Amygdala (tissue), 56 donors: ENCODE data around the gene ARMS2.
A peak's percentile ranks its signal among the peaks of the same experiment; 100 is the strongest.

ENCODE experiments used
- DNase-seq, 56 donors: peaks; one replicate each; lab custom pipeline; 2025; lab: John Stamatoyannopoulos, UW

The ARMS2 gene

DNA sequence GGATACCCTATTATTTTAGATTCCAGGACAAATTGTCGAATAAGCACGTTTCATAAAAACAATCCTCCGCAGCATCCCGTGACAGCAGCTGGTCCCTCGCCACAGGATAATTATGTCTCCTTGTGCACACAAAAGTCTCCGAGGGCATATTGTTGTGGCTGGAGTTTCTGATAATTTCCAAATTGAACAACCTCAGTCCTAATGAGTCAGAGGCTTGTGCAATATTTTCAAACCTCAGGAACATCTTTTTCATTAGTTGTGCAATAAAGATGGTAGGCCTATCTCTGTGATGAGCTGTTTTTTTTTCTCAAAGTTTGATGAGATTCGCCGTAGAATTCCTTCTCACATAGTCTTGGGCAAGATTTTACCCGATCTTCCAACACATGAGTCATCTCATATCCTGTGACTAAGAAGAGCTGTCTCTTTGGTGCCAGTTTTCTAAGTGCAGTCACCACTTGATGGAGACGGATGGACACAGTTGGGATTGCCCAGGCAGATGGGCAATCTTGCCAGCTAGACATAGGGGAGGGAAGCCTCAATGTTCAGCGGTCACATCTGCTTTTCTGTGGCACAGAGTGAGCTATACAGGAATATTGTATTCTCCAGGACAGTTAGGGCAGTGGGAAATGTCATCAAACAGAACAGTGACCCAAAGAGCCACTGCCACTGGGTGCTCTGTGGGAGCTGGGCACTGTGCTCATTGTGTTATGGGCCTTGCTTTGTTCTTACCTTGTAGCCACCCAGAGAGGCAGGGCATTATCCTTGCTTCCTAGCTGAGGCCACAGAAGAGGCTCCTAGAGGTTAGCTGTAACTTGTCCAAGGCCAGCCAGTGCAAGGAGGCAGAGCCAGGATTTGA is 14.7 kb downstream of the ARMS2 start:
- peak in 6 of 56 donors; percentile 32 to 60 (median 40) for DNase-seq

DNA sequence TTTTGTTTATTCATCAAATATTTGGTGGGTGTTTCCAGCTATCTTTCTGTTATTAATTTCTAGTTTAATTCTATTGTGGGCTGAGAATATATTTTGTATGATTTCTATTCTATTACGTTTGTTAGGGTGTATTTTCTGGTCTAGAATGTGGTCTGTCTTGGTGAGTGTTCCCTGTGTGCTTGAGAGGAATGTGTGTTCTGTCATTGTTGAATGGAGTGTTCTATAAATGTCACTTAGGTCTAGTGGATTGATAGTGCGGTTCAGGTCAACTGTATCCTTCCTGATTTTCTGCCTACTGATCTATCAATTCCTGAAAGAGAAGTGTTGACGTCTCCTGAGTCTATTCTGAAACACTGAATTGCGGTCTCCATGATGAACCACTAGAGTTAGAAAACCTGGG is 15.4 kb downstream of the ARMS2 start:
- no peak for DNase-seq

DNA sequence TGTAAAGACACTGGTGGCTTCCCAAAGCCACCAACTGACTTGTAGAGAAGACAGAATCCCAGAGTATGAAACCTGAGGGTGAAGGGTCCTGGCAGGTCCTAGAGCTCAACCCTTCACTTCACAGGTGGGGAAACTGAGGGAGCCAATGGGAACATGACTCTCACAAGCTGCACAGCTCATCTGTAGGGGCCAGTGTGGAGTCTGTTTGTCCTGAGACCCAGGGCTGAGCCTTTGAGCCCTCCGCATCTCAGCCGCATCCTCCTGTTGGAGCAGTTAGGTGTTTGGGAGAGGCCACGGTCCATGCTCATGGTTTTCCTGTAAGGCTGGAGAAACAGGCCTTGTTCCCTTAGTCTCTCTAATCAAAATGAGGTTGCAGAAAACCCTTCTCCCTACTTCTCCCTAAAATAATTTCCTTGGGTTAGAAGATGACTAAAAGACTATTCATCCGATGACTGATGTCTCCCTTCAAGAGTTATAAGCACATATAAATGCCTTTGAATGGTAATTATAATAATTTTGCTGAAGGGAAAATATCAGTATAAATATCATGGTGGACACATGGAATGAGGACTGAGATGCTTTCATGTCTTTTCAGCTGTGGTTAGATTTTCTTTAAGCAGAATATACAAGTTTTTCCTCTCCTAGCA is 17.2 kb downstream of the ARMS2 start:
- DNase-seq, result no peak

DNA sequence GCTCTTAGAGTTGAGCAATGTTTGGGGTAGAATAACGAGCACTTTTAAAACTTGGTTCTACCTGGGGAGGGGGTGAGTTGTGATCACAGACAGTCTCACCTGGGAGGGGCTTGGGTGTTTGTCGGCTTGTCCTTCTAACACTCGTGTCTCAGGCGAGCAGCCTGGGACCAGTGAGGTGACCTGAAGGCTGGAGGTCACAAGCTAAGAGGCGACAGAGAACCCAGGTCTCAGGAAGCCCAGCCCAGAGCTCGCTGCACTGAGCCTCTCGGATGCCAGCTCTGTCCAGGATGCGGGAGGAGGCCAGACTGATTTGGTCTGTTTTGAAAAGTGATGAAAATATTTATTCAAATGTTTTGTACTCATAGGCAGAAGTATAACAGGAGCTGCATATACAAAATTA is 18.7 kb downstream of the ARMS2 start:
- DNase-seq, result no peak

DNA sequence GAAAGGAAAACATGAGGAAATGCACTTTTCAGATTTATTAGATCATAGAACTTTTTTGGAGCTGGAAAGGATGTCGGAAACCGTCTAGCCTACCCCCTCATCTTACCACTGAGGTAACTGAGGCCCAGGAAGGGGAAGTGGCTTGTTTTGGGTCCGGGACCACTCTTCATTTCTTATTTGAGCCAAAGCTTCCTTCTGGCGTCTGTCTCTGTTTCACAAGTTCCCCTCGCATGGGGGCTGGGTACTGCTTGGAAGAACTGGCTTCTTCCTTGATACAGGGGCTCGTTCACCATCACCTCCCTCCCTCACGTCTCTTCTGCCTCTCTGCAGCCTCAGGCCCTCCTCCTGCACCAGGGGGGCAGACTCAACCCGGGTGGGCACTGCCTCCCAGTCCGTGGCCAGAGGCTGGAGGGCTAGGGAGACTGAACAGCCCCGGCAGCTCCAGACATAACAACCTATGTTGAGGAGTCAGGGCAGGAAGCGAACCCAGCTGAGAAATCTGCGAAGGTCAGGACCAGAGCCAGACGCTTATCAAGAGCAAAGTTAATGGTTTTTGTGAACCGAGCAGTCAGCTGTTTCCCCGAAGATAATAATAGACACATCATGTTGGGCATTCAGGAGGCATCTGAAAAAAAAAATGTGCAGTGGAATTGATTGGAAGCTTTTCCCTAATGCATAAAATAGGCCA is 19.8 kb downstream of the ARMS2 start:
- DNase-seq, result peak in 12 of 56 donors; percentile 30 to 71 (median 44)

DNA sequence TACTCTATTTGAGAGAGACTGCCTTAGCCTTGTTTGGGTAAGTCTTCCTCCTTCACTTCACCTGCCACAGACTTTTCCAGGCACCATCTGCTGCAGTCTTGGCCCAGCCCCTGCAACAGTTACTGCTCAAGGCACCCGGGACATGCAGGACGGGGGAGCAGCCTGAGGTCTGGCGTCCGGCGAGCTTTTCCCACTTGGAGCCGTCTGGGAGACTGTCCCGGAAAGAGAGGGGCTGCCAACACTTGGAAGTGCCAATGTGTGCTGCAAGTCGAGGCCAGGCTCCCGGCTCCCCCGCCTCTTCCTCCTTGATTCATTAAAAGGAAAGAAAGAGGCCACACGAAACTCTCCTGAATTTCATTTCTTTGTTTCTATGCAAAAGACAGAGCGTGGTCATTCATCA is 20.6 kb downstream of the ARMS2 start:
- peak in 49 of 56 donors; percentile 30 to 86 (median 67) for DNase-seq

DNA sequence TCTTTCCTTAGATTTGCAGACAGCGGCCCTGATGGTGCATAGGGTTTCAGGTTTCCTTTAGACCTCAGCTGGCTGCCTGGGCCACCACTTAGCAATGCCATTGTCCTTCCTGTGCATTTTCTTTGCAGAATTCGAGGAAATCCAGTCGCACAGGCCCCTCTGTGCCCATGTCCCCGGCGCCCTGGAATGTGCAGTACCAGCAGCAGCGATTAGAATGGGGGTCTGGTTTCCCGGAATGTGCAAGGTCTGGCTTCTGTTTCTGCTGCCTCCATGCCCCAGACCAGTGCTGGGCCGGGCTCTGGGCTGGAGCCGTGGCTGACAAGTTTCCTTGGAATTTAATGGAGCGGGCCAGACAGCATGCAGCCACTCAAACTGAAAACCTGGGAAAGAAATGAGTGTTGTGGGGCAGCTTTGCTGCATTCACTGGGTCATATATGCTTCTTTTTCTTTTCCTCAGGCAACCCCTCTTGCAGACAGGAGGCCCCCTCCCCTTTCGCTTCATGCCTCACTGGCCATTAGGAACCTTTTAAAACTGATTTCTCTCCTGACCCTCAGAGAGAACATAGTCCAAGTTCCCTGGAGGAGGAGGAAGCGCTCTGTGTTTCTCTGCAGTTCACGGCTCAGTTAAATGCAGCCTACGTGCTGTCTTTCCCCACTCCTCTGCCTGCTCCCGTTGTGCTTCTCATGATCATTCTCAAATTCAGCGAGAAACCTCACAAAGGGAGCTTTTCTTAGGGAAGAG is 21.3 kb downstream of the ARMS2 start:
- DNase-seq, result peak in 5 of 56 donors; percentile 38 to 60 (median 49)

DNA sequence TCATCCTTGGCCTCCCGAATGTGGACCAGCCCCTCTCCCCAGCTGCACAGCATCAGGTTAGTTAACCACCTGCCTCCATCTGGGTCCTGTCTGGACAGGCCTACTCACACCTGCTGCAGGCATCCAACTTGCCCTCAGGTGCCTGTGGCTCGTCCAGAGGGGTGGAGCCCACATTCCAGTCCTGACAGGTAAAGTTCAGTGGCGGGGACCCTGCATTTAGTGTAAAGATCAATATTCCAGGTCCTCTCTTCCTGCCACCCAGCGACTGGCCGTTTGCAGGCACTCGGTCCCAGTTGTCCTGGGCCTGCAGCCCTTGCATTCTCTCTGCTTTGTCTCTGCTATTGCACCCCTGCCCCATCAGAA is 21.9 kb downstream of the ARMS2 start:
- DNase-seq, result no peak

DNA sequence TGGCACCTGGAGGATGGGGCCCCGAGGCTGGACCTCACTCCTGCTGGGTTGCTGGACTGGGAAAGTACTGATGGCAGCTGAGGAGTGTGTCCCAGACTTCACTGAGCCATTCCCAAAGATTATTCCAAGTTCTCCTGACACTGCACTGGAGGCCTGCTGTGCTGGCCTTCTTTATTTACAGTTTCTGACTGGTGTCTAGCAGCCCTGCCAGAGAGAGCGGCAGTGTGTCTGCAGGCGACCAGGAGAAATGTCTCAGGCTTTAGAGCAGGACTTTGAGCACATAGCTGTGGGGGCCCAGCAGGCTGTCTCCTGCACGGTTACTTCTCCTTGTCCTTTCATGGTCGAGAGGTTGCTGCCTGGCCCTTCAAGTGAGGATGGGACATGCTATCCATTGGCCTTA is 23.0 kb downstream of the ARMS2 start:
- no peak for DNase-seq

DNA sequence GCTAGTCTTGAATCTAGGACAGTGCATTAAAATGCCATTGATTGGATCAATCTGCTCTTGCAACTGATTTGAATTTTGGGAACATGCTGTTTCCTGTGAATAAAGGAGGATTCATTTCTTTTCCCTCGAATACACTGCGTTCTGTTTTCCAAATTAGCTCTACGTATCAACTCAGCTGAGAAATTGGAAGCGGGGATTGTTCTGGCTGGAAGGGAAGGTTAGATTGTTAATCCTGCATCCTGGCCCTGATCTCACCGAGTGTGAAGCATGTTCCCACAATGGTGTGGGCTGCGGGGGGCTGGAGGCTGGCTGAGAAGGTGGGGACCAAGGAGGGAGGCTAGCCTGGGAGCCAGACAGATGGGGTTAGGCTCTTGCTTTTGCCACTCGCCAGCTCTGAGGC is 24.5 kb downstream of the ARMS2 start:
- DNase-seq, result peak in 33 of 56 donors; percentile 27 to 76 (median 48)

DNA sequence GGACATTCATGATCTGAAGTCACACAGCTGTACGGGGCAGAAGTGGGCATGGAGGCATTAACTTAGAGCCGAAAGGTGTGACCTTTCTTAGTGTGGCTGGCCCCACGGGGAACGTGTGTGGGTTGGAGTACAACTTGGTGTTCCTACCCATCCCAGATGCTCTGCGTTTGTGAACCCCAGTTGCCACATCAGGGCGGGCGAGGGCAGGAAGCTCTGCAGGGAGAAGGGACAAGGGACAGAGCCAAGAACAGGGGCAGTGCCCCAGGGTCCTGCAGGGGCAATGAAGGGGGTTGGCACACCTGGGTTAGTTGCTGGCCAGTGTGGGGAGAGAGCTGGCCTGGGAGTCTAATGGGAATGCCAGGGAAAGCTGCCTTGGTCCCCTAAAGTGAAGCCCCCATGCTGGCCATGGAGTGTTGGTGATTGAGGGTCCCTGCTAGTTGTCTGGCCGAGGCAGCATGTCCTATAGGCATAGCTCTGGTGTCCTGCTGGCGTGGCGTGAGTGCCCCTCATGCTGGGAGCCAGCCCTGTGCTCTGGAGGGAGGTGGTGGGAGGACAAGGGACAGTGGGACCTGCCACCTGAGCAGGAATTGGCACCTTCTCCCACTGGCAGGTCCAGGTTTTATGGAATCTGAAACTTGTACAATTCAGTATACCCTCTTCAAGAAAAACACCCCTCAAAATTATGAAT is 25.8 kb downstream of the ARMS2 start:
- no peak for DNase-seq

DNA sequence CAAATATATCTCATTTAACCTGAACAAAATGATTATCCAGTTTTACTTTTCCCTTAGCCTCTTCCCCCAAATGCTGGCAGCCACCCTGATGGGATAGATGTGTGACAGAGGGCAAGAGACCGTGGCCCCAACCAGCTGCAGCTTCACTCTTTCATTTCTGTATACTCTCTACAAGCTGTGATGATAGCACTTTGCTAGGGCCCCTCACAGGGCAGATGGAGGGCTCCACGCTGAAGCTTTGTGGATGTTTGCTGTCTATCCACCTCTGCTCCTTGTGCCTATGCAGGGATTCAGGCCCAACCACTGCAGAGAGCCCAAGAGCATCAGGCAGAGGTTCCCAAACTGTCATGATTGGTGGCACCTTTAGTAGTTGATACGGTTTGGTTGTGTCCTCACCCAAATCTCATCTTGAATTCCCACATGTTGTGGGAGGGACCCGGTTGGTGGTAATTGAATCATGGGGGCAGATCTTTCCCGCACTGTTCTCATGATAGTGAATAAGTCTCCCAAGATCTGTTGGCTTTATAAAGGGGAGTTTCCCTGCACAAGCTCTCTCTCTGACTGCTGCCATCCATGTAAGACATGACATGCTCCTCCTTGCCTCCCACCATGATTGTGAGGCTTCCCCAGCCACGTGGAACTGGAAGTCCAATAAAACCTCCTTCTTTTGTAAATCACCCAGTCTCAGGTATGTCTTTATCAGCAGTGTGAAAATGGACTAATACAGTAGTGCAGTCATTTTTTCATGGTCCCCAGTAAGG is 27.0 kb downstream of the ARMS2 start:
- no peak for DNase-seq

DNA sequence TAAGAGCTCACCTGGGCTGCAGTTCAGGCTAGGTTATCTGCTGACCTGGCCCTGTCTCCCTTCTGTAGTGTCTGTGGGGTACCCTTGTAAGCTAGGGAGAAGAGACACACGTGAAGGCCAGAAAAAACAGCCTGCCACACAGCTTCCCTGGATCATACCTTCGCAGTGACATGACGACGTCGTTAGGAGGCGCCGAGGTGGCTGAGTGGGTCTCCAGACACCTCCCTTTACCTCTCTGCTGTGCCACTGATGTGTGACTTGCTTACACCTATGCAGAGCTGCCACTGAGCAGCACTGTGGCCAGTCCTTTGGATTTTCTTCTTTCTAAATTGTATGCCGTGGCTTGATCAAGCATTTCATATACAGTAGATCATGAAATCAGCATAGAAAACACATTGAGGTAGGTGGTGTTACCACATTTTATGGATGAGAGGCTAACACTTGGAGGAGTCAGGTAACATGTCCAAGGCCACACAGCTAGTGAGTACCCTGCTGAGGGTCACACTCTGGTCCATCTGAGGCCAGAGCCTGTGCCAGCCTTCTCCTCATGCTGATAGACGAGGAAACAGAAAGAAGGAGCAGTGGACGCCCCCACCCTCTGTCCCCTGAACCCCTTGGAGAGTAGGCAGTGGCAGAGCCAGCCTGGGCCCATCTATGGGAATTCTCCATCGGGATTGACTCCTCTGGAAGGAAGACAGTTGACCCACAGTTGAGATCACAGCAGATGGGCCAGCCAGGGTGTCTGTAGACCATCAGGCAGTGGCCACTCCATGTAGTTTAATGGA is 30.0 kb downstream of the ARMS2 start:
- DNase-seq, result no peak

DNA sequence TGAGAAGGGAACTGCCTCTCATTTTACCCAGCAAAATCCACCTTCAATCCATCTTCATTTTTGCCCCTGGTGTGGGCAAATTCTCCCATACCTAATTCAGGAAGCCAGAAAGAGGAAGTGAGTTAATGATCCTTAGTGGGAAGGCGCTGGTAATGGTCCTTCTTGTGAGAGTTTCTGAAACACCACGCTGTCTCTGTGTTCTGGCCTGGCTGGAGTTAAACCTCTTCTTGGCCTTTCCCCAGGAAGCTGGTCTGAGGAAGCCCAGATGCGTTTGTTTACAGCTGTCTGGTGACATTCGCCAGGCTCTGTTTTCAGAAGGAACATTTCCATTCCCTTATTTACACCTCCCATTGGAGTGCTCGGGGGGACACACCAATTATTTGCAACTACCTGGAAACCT is 31.2 kb downstream of the ARMS2 start:
- DNase-seq, result peak in 22 of 56 donors; percentile 23 to 73 (median 42)

DNA sequence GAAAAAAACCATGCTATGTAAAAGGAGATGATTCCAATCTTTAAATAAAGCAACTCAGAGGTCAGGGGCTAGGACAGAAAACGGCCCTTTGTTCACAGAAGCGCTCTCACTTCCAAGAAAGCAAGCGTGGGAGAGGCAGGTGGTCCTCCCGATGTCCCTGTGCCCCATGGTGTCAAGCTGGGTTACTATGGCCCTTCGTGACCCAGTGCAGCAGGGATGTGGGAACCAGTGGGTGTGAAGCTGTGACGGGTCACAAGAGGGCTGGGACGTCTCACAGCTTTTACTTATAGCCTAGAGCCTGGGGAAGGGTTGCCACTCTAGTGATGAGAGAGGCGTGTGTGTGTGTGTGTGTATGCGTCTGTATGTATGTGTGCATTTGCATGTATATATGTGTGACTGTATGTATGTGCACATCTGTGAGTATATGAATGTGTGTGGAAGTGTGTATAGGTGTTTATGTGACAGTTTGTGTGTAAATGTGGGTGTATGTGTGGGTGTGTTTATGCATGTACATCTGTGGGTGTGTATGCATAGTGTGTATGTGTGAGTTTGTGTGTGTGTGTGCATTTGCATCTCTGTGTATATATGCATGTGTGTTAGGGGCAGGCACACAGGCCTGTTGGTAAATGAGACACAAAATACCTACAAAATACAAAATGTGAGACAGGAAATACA is 32.1 kb downstream of the ARMS2 start:
- DNase-seq, result no peak

DNA sequence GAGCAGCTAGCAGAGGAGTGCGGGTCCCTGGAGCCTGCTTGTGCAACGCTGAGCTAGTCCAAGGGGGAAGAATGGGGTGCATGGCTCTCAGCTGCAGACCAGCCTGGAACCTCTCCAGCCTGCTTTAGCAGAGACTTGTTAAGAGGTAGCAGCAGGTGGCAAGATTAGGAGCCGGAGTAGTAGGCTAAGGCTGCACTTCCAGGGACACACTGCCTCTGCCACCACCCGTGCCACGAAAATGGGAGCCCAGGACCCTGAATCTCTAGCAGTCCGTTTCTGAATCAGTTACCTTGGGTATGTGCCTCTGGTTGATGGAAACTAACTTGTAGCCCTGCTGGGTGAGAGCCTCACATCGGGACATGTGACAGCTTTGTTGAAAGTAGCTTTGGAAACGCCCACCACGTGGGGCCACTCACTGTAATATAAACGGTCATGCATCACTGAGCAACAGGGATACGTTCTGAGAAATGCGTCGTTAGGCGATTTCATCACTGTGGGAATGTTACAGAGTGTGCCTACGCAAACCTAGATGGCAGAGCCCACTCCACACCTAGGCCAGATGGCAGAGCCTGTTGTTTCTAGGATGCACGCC is 32.8 kb downstream of the ARMS2 start:
- DNase-seq, result peak in 17 of 56 donors; percentile 28 to 64 (median 43)

DNA sequence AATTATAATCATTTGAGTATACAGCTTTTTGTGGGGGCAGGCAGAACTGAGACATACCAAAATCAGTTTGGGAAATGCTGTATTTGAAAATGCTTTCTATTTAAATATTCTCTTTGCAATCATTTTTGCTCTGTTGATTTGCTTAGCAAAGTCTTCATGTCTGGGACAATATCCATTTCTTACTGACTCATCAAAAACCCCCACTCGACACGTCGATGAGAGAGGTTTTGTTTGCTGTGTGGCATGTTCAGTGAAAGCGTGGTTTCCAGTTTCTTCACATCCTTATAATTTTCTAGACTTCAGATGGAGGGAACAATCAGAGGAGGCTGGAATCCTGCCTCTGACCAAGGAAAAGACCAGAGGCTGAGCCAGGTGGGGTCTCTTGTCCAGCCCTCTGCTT is 35.8 kb downstream of the ARMS2 start:
- DNase-seq, result no peak
